Panc1 (cell line): ENCODE data around the gene AKAP13.

ENCODE experiments used
- POLR2AphosphoS5 ChIP-seq: IDR thresholded peaks from 2 replicates; pipeline ENCODE4 v1.6.1; 2012; ENCODE audit warnings: mild to moderate bottlenecking, low read depth, low read length, moderate library complexity
- SIN3A ChIP-seq: IDR thresholded peaks from 2 replicates; pipeline ENCODE4 v1.6.1; 2012; ENCODE audit warnings: low read depth, mild to moderate bottlenecking, low read length, moderate library complexity, borderline replicate concordance; ENCODE audit not compliant: insufficient read depth
- TCF7L2 ChIP-seq: IDR thresholded peaks from 2 replicates; pipeline ENCODE4 v1.6.1; 2011; ENCODE audit warnings: mild to moderate bottlenecking, low read depth, low read length, inconsistent platforms
- TF ChIP-seq, protein P1 (sequence below): fragments of 450-650 bp; IDR thresholded peaks from 2 replicates; pipeline ENCODE4 v1.5.1; 2017; ENCODE audit warnings: mild to moderate bottlenecking
- TF ChIP-seq, protein P2 (sequence below), 2 experiments: IDR thresholded peaks; 2 replicates each; pipeline ENCODE4 v1.6.1; 2011 to 2012; ENCODE audit warnings: low read depth in 2 of 2, control low read depth in 1 of 2, low read length in 1 of 2, mild to moderate bottlenecking in 1 of 2, moderate library complexity in 1 of 2; ENCODE audit not compliant: insufficient read depth in 1 of 2

DNA sequence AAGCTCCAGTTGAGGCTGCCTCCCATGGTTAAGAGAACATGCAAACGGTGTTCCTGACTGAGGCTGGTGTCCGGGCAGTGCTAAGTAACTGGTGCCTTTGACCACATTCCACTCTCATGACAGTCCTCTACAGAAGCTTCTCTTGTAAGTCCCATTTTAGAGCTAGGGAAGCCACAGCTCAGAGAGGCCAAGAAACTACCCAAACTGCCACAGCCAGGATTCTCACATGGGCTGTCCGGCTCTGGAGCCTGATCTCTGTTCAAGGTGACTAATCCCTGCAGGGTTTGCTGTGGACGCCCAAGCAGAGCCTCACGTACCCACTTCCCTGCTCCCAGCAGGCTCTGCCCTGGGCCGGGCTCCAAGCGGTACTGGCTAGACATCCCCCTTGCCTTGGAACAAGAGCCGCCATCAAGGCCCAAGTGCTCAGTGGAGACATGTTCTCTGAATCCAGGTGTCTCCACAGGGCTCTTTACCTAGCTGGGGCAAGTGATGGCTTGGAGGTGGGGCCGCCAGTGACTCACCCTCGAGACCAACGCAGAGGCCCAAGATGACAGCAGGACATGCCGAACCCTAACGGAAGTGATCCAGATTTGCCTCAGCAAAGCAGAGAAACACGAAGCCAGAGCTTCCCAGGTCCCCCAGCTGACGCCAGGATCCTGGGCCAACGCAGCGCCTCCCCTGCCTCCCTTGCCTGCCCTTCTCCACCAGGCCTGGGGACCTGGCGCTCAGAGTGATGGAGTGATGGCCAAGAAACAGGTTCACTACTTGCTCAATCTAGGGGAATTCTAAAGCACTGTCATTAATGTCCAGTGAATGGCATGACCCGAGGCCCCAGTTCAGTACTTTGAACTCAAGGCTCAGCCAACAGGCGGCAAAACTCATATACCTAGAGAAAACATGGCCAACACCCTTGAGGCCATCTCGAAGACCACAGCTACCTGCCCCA lies 390.0 kb downstream of the AKAP13 start:
- TF ChIP-seq POLR2AphosphoS5 (no peak), TCF7L2 (no peak), SIN3A (no peak)
- TF ChIP-seq, protein P1, sequence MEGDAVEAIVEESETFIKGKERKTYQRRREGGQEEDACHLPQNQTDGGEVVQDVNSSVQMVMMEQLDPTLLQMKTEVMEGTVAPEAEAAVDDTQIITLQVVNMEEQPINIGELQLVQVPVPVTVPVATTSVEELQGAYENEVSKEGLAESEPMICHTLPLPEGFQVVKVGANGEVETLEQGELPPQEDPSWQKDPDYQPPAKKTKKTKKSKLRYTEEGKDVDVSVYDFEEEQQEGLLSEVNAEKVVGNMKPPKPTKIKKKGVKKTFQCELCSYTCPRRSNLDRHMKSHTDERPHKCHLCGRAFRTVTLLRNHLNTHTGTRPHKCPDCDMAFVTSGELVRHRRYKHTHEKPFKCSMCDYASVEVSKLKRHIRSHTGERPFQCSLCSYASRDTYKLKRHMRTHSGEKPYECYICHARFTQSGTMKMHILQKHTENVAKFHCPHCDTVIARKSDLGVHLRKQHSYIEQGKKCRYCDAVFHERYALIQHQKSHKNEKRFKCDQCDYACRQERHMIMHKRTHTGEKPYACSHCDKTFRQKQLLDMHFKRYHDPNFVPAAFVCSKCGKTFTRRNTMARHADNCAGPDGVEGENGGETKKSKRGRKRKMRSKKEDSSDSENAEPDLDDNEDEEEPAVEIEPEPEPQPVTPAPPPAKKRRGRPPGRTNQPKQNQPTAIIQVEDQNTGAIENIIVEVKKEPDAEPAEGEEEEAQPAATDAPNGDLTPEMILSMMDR, result no peak
- TF ChIP-seq, protein P2, sequence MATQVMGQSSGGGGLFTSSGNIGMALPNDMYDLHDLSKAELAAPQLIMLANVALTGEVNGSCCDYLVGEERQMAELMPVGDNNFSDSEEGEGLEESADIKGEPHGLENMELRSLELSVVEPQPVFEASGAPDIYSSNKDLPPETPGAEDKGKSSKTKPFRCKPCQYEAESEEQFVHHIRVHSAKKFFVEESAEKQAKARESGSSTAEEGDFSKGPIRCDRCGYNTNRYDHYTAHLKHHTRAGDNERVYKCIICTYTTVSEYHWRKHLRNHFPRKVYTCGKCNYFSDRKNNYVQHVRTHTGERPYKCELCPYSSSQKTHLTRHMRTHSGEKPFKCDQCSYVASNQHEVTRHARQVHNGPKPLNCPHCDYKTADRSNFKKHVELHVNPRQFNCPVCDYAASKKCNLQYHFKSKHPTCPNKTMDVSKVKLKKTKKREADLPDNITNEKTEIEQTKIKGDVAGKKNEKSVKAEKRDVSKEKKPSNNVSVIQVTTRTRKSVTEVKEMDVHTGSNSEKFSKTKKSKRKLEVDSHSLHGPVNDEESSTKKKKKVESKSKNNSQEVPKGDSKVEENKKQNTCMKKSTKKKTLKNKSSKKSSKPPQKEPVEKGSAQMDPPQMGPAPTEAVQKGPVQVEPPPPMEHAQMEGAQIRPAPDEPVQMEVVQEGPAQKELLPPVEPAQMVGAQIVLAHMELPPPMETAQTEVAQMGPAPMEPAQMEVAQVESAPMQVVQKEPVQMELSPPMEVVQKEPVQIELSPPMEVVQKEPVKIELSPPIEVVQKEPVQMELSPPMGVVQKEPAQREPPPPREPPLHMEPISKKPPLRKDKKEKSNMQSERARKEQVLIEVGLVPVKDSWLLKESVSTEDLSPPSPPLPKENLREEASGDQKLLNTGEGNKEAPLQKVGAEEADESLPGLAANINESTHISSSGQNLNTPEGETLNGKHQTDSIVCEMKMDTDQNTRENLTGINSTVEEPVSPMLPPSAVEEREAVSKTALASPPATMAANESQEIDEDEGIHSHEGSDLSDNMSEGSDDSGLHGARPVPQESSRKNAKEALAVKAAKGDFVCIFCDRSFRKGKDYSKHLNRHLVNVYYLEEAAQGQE (IDR thresholded peaks at IDR 0.05; ENCODE audit: insufficient read depth in 1 of 2, low read depth in 2 of 2, low read length in 1 of 2), result no peak
